ENCODE measurements around the gene SLC35G3. TPM values are rescaled to one million over a fixed set of nuclear protein-coding genes. Genes with fewer than 3 reads are reported as not detected.
"Not testable (repeated sequence)": the region's sequence is repeated elsewhere in the genome, so short reads cannot be mapped to it uniquely, and the experiment has no call there.

SLC35G3 gene
- total RNA-seq, 1 donor from 2014 or later = not detected

DNA sequence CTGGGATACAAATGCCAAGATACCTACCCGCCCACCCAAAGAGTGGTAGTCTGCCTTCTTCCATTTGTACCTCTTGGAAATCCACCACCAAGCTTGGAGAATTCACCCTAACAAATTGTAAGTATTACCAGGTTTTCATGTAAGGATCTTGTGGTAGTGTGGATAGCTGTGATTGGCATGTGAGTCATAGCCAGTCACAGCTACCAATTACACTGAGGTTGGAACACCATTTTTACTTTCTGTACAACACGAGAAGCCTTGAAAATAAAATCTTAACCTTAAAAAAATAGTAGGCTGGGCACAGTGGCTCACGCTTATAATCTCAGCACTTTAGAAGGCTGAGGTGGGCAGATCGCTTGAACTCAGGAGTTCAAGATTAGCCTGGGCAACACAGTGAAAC is 18.5 kb upstream of the SLC35G3 start:
- Mint-ChIP-seq H3K4me1 (ENCODE audit: low read depth) (no peaks in the 10 kb centered on the region), H3K9me3 (ENCODE audit: low read depth) (peaks cover 3% of the 10 kb centered on the region), H3K27me3 (ENCODE audit: low read depth) (peaks cover 33% of the 10 kb centered on the region), H3K36me3 (ENCODE audit: low read depth) (no peaks in the 10 kb centered on the region), H3K27ac (ENCODE audit: unreplicated experiment) (no peak overlapping the region), H3K4me3 (ENCODE audit: unreplicated experiment) (no peak overlapping the region)
- TF ChIP-seq, protein P1, sequence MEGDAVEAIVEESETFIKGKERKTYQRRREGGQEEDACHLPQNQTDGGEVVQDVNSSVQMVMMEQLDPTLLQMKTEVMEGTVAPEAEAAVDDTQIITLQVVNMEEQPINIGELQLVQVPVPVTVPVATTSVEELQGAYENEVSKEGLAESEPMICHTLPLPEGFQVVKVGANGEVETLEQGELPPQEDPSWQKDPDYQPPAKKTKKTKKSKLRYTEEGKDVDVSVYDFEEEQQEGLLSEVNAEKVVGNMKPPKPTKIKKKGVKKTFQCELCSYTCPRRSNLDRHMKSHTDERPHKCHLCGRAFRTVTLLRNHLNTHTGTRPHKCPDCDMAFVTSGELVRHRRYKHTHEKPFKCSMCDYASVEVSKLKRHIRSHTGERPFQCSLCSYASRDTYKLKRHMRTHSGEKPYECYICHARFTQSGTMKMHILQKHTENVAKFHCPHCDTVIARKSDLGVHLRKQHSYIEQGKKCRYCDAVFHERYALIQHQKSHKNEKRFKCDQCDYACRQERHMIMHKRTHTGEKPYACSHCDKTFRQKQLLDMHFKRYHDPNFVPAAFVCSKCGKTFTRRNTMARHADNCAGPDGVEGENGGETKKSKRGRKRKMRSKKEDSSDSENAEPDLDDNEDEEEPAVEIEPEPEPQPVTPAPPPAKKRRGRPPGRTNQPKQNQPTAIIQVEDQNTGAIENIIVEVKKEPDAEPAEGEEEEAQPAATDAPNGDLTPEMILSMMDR (IDR thresholded peaks at IDR 0.05) = no peak
- no peak for DNase-seq (ENCODE audit: low spot score)

DNA sequence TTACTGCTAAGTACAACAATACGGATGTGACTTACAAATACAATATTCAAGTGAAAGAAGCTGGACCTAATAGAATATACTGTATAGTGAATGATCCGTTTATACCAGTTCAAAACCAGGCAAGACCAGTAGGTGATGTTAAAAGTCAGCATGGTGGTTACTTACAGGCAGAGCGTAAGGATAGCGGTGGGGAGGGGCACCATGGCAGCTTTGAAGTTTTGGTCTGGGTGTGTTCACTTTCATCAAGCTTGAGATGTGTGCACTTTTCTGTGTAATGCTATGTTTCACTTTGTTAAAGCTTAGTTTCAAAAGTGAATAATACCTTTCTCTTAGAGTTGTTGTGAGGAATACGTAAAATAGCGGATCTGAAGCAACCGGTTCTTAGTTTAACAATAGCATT is 16.5 kb upstream of the SLC35G3 start:
- H3K36me3 Mint-ChIP-seq (ENCODE audit: low read depth) = no peaks in the 10 kb centered on the region
- no peak overlapping the region for H3K27ac Mint-ChIP-seq (ENCODE audit: unreplicated experiment)
- DNase-seq (ENCODE audit: low spot score) = no peak
- H3K4me3 Mint-ChIP-seq (ENCODE audit: unreplicated experiment) = no peak overlapping the region
- TF ChIP-seq, protein P1 (IDR thresholded peaks at IDR 0.05) = no peak
- H3K27me3 Mint-ChIP-seq (ENCODE audit: low read depth) = peaks cover 32% of the 10 kb centered on the region
- no peaks in the 10 kb centered on the region for H3K4me1 Mint-ChIP-seq (ENCODE audit: low read depth)
- H3K9me3 Mint-ChIP-seq (ENCODE audit: low read depth) = peaks cover 3% of the 10 kb centered on the region

DNA sequence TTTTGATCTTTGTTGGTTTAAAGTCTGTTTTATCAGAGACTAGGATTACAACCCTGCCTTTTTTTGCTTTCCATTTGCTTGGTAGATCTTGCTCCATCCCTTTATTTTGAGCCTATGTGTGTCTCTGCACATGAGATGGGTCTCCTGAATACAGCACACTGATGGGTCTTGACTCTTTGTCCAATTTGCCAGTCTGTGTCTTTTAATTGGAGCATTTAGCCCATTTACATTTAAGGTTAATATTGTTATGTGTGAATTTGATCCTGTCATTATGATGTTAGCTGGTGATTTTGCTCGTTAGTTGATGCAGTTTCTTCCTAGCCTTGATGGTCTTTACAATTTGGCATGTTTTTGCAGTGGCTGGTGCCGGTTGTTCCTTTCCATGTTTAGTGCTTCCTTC is 8.4 kb upstream of the SLC35G3 start:
- H3K27me3 Mint-ChIP-seq (ENCODE audit: low read depth) = peaks cover 21% of the 10 kb centered on the region
- H3K27ac Mint-ChIP-seq (ENCODE audit: unreplicated experiment); H3K4me3 Mint-ChIP-seq (ENCODE audit: unreplicated experiment); H3K4me1 Mint-ChIP-seq (ENCODE audit: low read depth); H3K36me3 Mint-ChIP-seq (ENCODE audit: low read depth); DNase-seq (ENCODE audit: low spot score): not testable (repeated sequence)
- peaks cover 11% of the 10 kb centered on the region for H3K9me3 Mint-ChIP-seq (ENCODE audit: low read depth)

DNA sequence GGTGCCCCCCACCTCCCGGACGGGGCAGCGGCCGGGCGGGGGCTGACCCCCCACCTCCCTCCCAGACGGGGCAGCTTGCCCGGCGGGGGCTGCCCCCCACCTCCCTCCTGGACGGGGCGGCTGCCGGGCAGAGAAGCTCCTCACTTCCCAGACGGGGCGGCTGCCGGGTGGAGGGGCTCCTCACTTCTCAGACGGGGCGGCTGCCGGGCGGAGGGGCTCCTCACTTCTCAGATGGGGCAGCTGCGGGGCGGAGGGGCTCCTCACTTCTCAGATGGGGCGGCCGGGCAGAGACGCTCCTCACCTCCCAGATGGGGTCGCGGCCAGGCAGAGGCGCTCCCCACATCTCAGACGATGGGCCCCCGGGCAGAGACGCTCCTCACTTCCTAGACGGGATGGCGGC is 869 bp upstream of the SLC35G3 start:
- not testable (repeated sequence) for H3K4me3 Mint-ChIP-seq (ENCODE audit: unreplicated experiment); H3K27ac Mint-ChIP-seq (ENCODE audit: unreplicated experiment); H3K4me1 Mint-ChIP-seq (ENCODE audit: low read depth); DNase-seq (ENCODE audit: low spot score); H3K27me3 Mint-ChIP-seq (ENCODE audit: low read depth); H3K36me3 Mint-ChIP-seq (ENCODE audit: low read depth)
- peaks cover 14% of the 10 kb centered on the region for H3K9me3 Mint-ChIP-seq (ENCODE audit: low read depth)

DNA sequence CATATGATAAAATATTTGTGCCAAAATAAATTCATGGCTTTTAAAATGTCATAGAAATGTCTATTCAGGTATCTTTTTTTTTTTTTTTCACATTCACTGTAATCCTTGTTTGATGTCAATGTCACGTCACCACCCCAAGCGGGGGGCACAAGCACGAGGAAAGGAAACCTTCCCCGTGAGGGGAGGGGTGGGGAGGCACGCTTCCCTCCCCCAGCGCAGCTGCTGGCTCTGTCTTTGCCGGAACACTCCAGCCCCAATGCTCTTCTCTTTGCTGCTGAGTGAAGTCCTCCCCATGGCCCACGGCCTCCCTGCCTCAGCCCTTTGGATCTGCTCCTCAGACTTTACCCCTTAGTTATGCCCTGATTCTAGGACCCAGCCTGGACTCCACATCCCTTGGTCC is 1.5 kb downstream of the SLC35G3 start:
- H3K27me3 Mint-ChIP-seq (ENCODE audit: low read depth) = peaks cover 9% of the 10 kb centered on the region
- TF ChIP-seq, protein P1 (IDR thresholded peaks at IDR 0.05) = no peak
- H3K4me3 Mint-ChIP-seq (ENCODE audit: unreplicated experiment) = no peak overlapping the region
- peaks cover 6% of the 10 kb centered on the region for H3K4me1 Mint-ChIP-seq (ENCODE audit: low read depth)
- H3K36me3 Mint-ChIP-seq (ENCODE audit: low read depth) = no peaks in the 10 kb centered on the region
- no peak for DNase-seq (ENCODE audit: low spot score)
- no peak overlapping the region for H3K27ac Mint-ChIP-seq (ENCODE audit: unreplicated experiment)
- peaks cover 5% of the 10 kb centered on the region for H3K9me3 Mint-ChIP-seq (ENCODE audit: low read depth)

DNA sequence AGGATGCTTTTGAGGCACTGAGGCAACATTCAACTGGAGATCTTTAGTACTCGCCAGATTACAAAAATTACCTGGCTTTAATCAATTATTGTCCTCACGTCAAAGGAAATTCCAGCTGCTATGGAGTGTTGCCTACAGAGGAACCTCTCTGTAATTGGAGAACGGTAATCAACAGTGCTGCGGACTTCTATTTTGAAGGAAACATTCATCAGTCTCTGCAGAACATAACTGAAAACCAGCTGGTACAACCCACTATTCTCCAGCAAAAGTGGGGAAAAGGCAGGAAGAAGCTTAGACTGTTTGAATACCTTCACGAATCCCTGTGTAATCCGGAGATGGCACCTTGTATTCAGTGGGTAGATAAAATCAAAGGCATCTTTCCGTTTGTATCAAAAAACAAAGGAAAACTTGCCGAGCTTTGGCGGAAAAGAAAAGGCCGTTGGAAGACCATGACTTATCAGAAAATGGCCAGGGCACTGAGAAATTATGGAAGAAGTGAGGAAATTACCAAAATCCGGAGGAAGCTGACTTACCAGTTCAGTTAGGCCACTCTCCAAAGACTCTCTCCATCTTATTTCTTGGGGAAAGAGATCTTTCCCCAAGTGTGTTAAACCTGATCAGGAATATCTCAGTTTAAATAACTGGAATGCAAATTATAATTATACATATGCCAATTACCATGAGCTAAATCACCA is 3.0 kb downstream of the SLC35G3 start:
- DNase-seq (ENCODE audit: low spot score) = no peak
- Mint-ChIP-seq H3K27me3 (ENCODE audit: low read depth) (peaks cover 9% of the 10 kb centered on the region), H3K36me3 (ENCODE audit: low read depth) (no peaks in the 10 kb centered on the region), H3K4me3 (ENCODE audit: unreplicated experiment) (no peak overlapping the region), H3K9me3 (ENCODE audit: low read depth) (no peaks in the 10 kb centered on the region), H3K4me1 (ENCODE audit: low read depth) (peaks cover 6% of the 10 kb centered on the region), H3K27ac (ENCODE audit: unreplicated experiment) (no peak overlapping the region)
- TF ChIP-seq, protein P1 (IDR thresholded peaks at IDR 0.05) = no peak

Data from chondrocyte (in vitro differentiated cells).